Heart left ventricle (tissue), 16 donors: ENCODE measurements around the gene IP6K2. TPM values are rescaled to one million over a fixed set of nuclear protein-coding genes. Genes with fewer than 3 reads are reported as not detected.
"Not testable (repeated sequence)": the region's sequence is repeated elsewhere in the genome, so short reads cannot be mapped to it uniquely, and the experiment has no call there.

ENCODE experiments used
- ATAC-seq, 4 donors: fragments of 200-7000 bp; cut with Tn5 transposase; one replicate each; pipeline ENCODE4 v1.9.1; 2020 to 2022; ENCODE audit warnings: moderate library complexity in 4 of 4, mild to moderate bottlenecking in 3 of 4, moderate number of reproducible peaks in 1 of 4
- DNase-seq, 5 donors: peaks; one replicate each; pipeline ENCODE4 v3.0.0-alpha.2; 2020
- H3K27ac ChIP-seq, 12 donors: fragments of 200-600 bp; sonication (generic) in 4 of 12; one replicate each; pipeline versions ENCODE4 v1.5.0 to v1.8.0; 2016 to 2022; ENCODE audit warnings: mild to moderate bottlenecking in 2 of 12
- H3K27me3 ChIP-seq, 9 donors: fragments of 200-600 bp; sonication (generic) in 2 of 9; one replicate each; pipeline versions ENCODE4 v1.5.1 to v1.8.0; 2016 to 2022; ENCODE audit warnings: mild to moderate bottlenecking in 3 of 9
- H3K36me3 ChIP-seq, 9 donors: fragments of 200-600 bp; sonication (generic) in 2 of 9; one replicate each; pipeline versions ENCODE4 v1.5.0 to v1.8.0; 2018 to 2022; ENCODE audit warnings: mild to moderate bottlenecking in 2 of 9
- H3K4me1 ChIP-seq, 12 donors: fragments of 200-600 bp; sonication (generic) in 4 of 12; one replicate each; pipeline versions ENCODE4 v1.5.0 to v1.8.0; 2016 to 2022; ENCODE audit warnings: mild to moderate bottlenecking in 3 of 12
- H3K4me3 ChIP-seq, 12 donors: fragments of 200-600 bp; sonication (generic) in 4 of 12; one replicate each; pipeline versions ENCODE4 v1.5.0 to v1.8.0; 2017 to 2022; ENCODE audit warnings: mild to moderate bottlenecking in 9 of 12, moderate library complexity in 4 of 12
- H3K9me3 ChIP-seq, 12 donors: fragments of 200-600 bp; sonication (generic) in 4 of 12; one replicate each; pipeline versions ENCODE4 v1.5.0 to v1.8.0; 2016 to 2022; ENCODE audit warnings: mild to moderate bottlenecking in 1 of 12
- POLR2A ChIP-seq, 2 donors: fragments of 450-650 bp; IDR thresholded peaks; one replicate each; pipeline ENCODE4 v1.6.1; 2017; ENCODE audit warnings: antibody characterized with exemption in 2 of 2, mild to moderate bottlenecking in 2 of 2, moderate library complexity in 2 of 2
- WGBS, 4 donors: extraction: QIAGEN DNeasy Blood & Tissue Kit in 2 of 4; methylation state at CpG; one replicate each; pipeline versions ENCODE4 v1.1.5 to v1.1.7; 2013 to 2018; 5-methylcytosine and 5-hydroxymethylcytosine counted together
- intact Hi-C, 10 donors: fragments of 100-400 bp; cut with DNase I; formaldehyde crosslinking; loops; one replicate each; pipeline versions ENCODE4 v1.11.1 to v1.14.2; 2022
- polyA plus RNA-seq, 2 donors: library from polyadenylated mRNA; stranded (reverse); fragments of 200-250 nt; gene quantifications; one replicate each; pipeline ENCODE4 v1.2.3, GENCODE V29; 2013
- total RNA-seq, 9 donors: library from RNA; depleted of rRNA in 2 of 9; stranded (reverse); fragments of >200 nt in 2 of 9; fragmentation: NEBNext Ultra II Directional in 3 of 9; extraction: Animal tissue kit (Norgen Biotek cat#: 25700) in 3 of 9; gene quantifications; one replicate each; pipeline versions ENCODE4 v1.1.0 to v1.2.4, GENCODE V29; 2016 to 2023
- TF ChIP-seq, protein P1 (sequence below), 12 donors: fragments of 200-600 bp; sonication (generic) in 4 of 12; IDR thresholded peaks; one replicate each; pipeline versions ENCODE4 v1.5.0 to v1.8.0; 2018 to 2022; ENCODE audit warnings: antibody characterized with exemption in 12 of 12, mild to moderate bottlenecking in 5 of 12
- donor health status: ischemic (EF 13 %, LVEDD 7.1; RV severe dilation, severe dysfunction).
- donor health status: healthy with polysubstance abuse.
- donor health status: DM: no; HTN: yes; CAD: no.
- donor health status: DM: no; HTN: no; CAD: no.
- donor health status: ischemic (EF 25% LVEDD 6.9; RV normal size, moderate dysfunction).
- donor health status: ischemic (EF 25% LVEDD 5.7; RV mildly dilated, moderate dysfunction).
- donor health status: healthy.
- donor health status: DM: yes; HTN: yes; CAD: no.
- donor health status: ischemic (EF 35%, LVEDD 5.7; RV mildly dilated, moderate dysfunction).
- donor health status: nonischemic (EF 11% LVEDD 7.7; RV severe dilation, severe dysfunction).
- donor health status: DM: yes; HTN: yes; CAD: no.
- donor health status: PGD.
- donor health status: ischemic (EF 29% LVEDD 5.4; RV normal size, mild dysfunction).
- donor health status: nonischemic (EF 23%, LVEDD 6.1; RV moderate dilation, normal function).

The IP6K2 gene
- total and polyA plus RNA-seq, 11 donors = 14.1 to 42.7 (median 26.2) TPM

GRCh38 chr3:48747706-48748105 is 30.7 kb upstream of the IP6K2 start:
- Histone ChIP-seq H3K36me3 (peaks cover 0 to 57% (median 40%) of the 10 kb centered on the region in 9 donors), H3K9me3 (no peaks in the 10 kb centered on the region), H3K4me1 (peaks cover 5 to 53% (median 24%) of the 10 kb centered on the region in 12 donors), H3K4me3 (no peak overlapping the region), H3K27me3 (no peaks in the 10 kb centered on the region), H3K27ac (peak overlapping the region; percentile 53 to 93 (median 70))
- intact Hi-C loops = no loop called here
- DNase-seq (peak in 4 of 5 donors; percentile 25 to 76 (median 54)), ATAC-seq (peak; percentile 65 to 84 (median 78))
- TF ChIP-seq, protein P1, sequence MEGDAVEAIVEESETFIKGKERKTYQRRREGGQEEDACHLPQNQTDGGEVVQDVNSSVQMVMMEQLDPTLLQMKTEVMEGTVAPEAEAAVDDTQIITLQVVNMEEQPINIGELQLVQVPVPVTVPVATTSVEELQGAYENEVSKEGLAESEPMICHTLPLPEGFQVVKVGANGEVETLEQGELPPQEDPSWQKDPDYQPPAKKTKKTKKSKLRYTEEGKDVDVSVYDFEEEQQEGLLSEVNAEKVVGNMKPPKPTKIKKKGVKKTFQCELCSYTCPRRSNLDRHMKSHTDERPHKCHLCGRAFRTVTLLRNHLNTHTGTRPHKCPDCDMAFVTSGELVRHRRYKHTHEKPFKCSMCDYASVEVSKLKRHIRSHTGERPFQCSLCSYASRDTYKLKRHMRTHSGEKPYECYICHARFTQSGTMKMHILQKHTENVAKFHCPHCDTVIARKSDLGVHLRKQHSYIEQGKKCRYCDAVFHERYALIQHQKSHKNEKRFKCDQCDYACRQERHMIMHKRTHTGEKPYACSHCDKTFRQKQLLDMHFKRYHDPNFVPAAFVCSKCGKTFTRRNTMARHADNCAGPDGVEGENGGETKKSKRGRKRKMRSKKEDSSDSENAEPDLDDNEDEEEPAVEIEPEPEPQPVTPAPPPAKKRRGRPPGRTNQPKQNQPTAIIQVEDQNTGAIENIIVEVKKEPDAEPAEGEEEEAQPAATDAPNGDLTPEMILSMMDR (IDR thresholded peaks at IDR 0.05) = no peak
- TF ChIP-seq POLR2A (IDR thresholded peaks at IDR 0.05) = no peak
- 18 to 30% (median 25%) methylated on average over 4 of the region's 4 CpGs for WGBS, 4 donors

- H3K27ac ChIP-seq = peak overlapping the region; percentile 53 to 93 (median 72)
- no peaks in the 10 kb centered on the region for H3K9me3 ChIP-seq
- H3K27me3 ChIP-seq = no peaks in the 10 kb centered on the region
- TF ChIP-seq, protein P1 (IDR thresholded peaks at IDR 0.05) = no peak
- TF ChIP-seq POLR2A (IDR thresholded peaks at IDR 0.05) = no peak
- peak; percentile 28 to 64 (median 50) for ATAC-seq
- H3K36me3 ChIP-seq = peaks cover 0 to 52% (median 34%) of the 10 kb centered on the region in 9 donors
- no peak for DNase-seq
- H3K4me3 ChIP-seq = no peak overlapping the region
- WGBS, 4 donors = 32 to 59% (median 39%) methylated on average over 4 of the region's 4 CpGs
- H3K4me1 ChIP-seq = peaks cover 5 to 53% (median 24%) of the 10 kb centered on the region in 12 donors
- intact Hi-C loops = no loop called here
Measured at GRCh38 chr3:48747015-48747615, 30.1 kb upstream of the IP6K2 start.

DNA sequence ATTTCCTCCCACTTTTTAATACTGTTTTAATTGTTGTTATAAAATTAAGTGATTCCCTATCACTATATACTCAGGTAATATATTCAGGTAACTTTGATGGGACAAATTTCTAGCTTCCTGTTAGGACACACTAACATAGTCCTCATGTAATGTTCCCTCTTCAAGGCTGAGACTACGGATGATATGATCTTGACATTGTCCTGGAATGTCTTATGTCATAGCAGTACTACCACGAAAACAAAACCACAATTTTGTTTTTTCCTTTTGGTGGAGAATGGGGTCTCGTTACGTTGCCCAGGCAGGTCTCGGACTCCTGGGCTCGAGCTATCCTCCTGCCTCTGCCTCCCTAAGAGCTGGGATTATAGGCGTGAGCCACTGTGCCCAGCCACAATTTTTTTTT is 26.8 kb upstream of the IP6K2 start:
- no peak for DNase-seq
- 89 to 93% (median 92%) methylated on average over 7 of the region's 7 CpGs for WGBS, 4 donors
- Histone ChIP-seq H3K4me1 (peaks cover 9 to 57% (median 47%) of the 10 kb centered on the region in 12 donors), H3K27ac (peak overlapping the region in 1 of 12 donors; percentile 3), H3K9me3 (no peaks in the 10 kb centered on the region), H3K27me3 (no peaks in the 10 kb centered on the region), H3K4me3 (no peak overlapping the region), H3K36me3 (peaks cover 0 to 22% (median 4%) of the 10 kb centered on the region in 9 donors)
- TF ChIP-seq POLR2A (IDR thresholded peaks at IDR 0.05) = no peak
- TF ChIP-seq, protein P1 (IDR thresholded peaks at IDR 0.05) = no peak
- intact Hi-C loops = no loop called here
- ATAC-seq = no peak

DNA sequence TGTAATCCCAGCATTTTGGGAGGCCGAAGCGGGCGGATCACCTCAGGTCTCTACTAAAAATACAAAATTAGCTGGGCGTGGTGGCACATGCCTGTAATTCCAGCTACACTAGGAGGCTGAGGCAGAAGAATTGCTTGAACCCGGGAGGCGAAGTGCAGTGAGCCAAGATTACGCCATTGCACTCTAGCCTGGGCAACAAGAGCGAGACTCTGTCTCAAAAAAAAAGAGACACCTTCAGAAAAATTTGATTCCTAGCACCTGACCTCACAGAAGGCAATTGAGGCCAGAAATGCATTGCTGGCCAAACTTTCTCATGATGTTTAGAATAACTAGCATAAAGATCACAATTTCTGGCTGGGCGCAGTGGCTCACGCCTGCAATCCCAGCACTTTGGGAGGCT is 24.2 kb upstream of the IP6K2 start:
- H3K27ac ChIP-seq = peak overlapping the region in 8 of 12 donors; percentile 83 to 94 (median 87)
- not testable (repeated sequence) for H3K27me3 ChIP-seq, ATAC-seq, H3K4me3 ChIP-seq, DNase-seq, H3K9me3 ChIP-seq
- peaks cover 0 to 11% (median 0%) of the 10 kb centered on the region in 9 donors for H3K36me3 ChIP-seq
- H3K4me1 ChIP-seq = peaks cover 9 to 58% (median 43%) of the 10 kb centered on the region in 12 donors
- 95 to 99% (median 96%) methylated on average over 10 of the region's 10 CpGs for WGBS, 4 donors
- intact Hi-C loops = loop anchor here in 1 of 10 donors (2.0 kb wide), 1 partner anchor 24 kb away; the partner anchor contains the start of gene IP6K2
